Neural progenitor cell (in vitro differentiated cells): ENCODE data around the gene IARS2.
"Not testable (repeated sequence)": the region's sequence is repeated elsewhere in the genome, so short reads cannot be mapped to it uniquely, and the experiment has no call there.

Source experiments
- EZH2 ChIP-seq: fragments of 200-600 bp; sonication (generic); IDR thresholded peaks from 2 replicates; pipeline ENCODE4 v1.6.1; 2017; ENCODE audit warnings: antibody characterized with exemption, mild to moderate bottlenecking, moderate library complexity
- EZH2phosphoT487 ChIP-seq: fragments of 200-600 bp; sonication (generic); IDR thresholded peaks from 2 replicates; pipeline ENCODE4 v1.6.1; 2017; ENCODE audit warnings: antibody characterized with exemption
- TF ChIP-seq, protein P1 (sequence below): fragments of 200-600 bp; sonication (generic); IDR thresholded peaks from 2 replicates; pipeline ENCODE4 v1.5.1; 2017; ENCODE audit warnings: antibody characterized with exemption, mild to moderate bottlenecking

DNA sequence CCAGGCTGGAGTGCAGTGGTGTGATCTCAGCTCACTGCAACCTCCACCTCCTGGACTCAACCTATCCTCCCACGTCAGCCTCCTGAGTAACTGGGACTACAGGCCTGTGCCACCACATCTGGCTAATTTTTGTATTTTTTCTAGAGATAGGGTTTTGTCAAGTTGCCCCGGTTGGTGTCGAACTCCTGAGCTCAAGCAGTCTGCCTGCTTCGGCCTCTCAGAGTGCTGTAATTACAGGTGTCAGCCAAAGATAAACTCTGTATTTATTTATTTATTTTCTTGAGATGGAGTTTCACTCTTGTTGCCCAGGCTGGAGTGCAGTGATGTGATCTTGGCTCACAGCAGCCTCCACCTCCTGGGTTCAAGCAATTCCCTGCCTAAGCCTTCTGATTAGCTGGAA lies 18.7 kb downstream of the IARS2 start:
- not testable (repeated sequence) for TF ChIP-seq EZH2, EZH2phosphoT487
- TF ChIP-seq, protein P1, sequence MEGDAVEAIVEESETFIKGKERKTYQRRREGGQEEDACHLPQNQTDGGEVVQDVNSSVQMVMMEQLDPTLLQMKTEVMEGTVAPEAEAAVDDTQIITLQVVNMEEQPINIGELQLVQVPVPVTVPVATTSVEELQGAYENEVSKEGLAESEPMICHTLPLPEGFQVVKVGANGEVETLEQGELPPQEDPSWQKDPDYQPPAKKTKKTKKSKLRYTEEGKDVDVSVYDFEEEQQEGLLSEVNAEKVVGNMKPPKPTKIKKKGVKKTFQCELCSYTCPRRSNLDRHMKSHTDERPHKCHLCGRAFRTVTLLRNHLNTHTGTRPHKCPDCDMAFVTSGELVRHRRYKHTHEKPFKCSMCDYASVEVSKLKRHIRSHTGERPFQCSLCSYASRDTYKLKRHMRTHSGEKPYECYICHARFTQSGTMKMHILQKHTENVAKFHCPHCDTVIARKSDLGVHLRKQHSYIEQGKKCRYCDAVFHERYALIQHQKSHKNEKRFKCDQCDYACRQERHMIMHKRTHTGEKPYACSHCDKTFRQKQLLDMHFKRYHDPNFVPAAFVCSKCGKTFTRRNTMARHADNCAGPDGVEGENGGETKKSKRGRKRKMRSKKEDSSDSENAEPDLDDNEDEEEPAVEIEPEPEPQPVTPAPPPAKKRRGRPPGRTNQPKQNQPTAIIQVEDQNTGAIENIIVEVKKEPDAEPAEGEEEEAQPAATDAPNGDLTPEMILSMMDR = not testable (repeated sequence)
